Measurements from ENCODE around the gene RNF17.
A peak's percentile ranks its signal among the peaks of the same experiment; 100 is the strongest.
"Not testable (repeated sequence)": the region's sequence is repeated elsewhere in the genome, so short reads cannot be mapped to it uniquely, and the experiment has no call there.

RNF17 gene

DNA sequence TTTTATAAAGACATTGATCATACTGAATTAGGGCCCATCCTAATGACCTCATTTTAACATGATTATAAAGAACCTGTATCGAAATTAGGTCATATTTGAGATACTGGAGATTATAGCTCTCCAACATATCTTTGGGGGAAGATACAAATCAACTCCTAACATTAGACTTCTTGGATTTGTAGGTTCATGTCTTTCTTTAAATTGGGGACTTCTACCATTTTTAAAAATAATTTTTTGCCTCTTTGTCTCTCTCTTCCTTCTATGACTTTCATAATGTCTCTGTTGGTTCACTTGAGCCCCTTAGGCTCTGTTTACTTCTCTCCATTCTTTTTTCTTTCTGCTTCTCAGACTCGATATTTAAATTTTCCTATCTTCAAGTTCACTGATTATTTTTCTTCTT, 57.2 kb downstream of the RNF17 start:
- TF ChIP-seq, protein P1, sequence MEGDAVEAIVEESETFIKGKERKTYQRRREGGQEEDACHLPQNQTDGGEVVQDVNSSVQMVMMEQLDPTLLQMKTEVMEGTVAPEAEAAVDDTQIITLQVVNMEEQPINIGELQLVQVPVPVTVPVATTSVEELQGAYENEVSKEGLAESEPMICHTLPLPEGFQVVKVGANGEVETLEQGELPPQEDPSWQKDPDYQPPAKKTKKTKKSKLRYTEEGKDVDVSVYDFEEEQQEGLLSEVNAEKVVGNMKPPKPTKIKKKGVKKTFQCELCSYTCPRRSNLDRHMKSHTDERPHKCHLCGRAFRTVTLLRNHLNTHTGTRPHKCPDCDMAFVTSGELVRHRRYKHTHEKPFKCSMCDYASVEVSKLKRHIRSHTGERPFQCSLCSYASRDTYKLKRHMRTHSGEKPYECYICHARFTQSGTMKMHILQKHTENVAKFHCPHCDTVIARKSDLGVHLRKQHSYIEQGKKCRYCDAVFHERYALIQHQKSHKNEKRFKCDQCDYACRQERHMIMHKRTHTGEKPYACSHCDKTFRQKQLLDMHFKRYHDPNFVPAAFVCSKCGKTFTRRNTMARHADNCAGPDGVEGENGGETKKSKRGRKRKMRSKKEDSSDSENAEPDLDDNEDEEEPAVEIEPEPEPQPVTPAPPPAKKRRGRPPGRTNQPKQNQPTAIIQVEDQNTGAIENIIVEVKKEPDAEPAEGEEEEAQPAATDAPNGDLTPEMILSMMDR (conservative IDR thresholded peaks at IDR 0.05; ENCODE audit: low read depth) = no peak
- ChIA-PET CTCF (interaction anchor here (0.6 kb wide), 1 partner anchor 12 kb away, joined by 4 read pairs; no protein-coding TSS in a partner anchor), POLR2A (ENCODE audit: low non-redundant PET) (no interaction called here)
- no peak for DNase-seq (ENCODE audit: low spot score)
- H3K27ac ChIP-seq = no peak overlapping the region

DNA sequence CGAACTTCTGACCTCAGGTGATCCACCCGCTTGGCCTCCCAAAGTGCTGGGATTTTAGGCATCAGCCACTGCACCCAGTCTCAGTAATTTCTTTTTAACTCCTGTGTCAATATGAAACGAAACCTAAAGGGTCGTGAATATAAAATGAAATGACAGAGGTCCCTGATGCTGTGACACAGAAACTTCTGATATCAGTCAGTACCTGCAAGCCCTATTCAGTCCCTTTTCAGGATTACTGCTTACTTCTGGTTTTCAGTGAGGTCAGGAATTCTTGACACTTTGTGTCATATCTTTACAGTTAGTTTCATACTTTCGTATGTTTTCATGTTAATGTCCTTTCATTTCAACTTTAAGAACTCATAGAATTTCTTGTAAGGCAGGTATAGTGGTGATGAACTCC, 58.7 kb downstream of the RNF17 start:
- TF ChIP-seq, protein P1 (conservative IDR thresholded peaks at IDR 0.05; ENCODE audit: low read depth) = no peak
- DNase-seq (ENCODE audit: low spot score) = no peak
- POLR2A ChIA-PET (ENCODE audit: low non-redundant PET) = no interaction called here
- CTCF ChIA-PET = no interaction called here
- no peak overlapping the region for H3K27ac ChIP-seq

DNA sequence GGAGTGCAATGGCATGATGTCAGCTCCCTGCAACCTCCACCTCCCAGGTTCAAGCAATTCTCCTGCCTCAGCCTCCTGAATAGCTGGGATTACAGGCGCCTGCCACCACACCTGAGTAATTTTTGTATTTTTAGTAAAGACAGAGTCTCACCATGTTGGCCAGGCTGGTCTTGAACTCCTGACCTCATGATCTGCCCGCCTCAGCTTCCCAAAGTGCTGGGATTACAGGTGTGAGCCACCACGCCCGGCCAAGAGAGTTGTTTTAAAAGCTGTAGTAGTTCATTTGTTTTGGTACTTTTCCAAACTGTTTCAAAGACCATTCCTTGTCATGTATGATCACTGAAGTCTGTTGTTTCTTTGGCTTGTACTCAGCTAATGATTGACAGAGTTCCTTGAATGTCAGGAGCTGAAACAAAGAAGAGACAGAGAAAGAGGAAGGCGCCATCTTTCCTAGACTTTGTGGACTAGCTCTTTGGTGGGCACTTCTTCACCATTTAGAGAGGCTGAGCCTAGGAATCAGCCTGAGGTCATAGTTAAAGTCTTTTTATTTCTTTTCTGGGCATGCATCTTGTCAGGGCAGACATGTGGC, 59.2 kb downstream of the RNF17 start:
- CTCF ChIA-PET, H3K27ac ChIP-seq: not testable (repeated sequence)
- POLR2A ChIA-PET (ENCODE audit: low non-redundant PET) = interaction anchor here (0.6 kb wide), 1 partner anchor 20 kb away, joined by 3 read pairs; no protein-coding TSS in a partner anchor

DNA sequence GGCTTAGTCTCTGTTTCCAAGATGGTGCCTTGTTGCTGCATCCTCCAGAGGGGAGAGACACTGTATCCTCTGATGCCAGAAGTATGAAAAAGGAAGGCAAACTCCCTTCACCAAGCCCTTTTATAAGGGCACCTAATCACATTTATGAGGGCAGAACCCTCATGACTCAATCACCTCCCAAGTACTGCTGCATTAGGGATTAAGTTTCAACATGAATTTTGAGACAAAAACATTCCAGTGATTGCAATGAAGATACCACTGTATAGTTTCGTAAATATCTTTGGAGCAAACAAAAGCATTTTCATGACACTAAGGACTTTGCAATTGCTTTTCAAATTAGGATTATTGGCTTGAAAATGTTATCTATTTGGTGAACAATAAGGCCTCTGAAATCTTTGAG, 63.8 kb downstream of the RNF17 start:
- H3K27ac ChIP-seq = no peak overlapping the region
- ChIA-PET POLR2A (ENCODE audit: low non-redundant PET) (no interaction called here), CTCF (no interaction called here)
- TF ChIP-seq, protein P1 (conservative IDR thresholded peaks at IDR 0.05; ENCODE audit: low read depth) = no peak
- DNase-seq (ENCODE audit: low spot score) = no peak

More for the DNA sequence above, 59.2 kb downstream of the RNF17 start:
- not testable (repeated sequence) for DNase-seq (ENCODE audit: low spot score)

DNA sequence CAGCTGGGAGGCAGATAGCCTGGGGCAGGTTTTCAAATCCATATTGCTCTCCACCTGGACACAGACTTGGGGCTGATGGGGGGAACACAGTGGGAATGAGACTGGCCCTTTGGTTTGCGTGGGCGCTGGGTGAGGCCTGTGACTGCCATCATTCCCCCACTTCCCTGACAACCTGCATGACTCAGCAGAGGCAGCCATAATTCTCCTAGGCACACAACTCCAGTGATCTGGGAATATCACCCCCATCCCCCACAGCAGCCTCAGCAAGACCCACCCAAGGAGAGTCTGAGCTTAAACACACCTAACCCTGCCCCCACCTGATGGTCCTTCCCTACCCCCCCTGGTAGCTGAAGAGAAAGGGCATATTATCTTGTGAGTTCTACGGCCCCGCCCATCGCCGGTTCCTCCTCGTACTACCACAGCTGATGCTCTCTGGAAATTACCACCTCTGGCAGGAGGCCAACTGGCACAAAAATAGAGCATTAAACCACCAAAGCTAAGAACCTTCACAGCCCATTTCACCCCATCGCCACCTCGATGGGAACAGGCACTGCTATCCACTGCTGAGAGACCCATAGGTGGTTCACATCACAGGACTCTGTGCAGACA, 71.0 kb downstream of the RNF17 start:
- no peak for DNase-seq (ENCODE audit: low spot score)
- POLR2A ChIA-PET (ENCODE audit: low non-redundant PET) = no interaction called here
- no peak overlapping the region for H3K27ac ChIP-seq
- TF ChIP-seq, protein P1 (conservative IDR thresholded peaks at IDR 0.05; ENCODE audit: low read depth) = no peak
- CTCF ChIA-PET = no interaction called here

DNA sequence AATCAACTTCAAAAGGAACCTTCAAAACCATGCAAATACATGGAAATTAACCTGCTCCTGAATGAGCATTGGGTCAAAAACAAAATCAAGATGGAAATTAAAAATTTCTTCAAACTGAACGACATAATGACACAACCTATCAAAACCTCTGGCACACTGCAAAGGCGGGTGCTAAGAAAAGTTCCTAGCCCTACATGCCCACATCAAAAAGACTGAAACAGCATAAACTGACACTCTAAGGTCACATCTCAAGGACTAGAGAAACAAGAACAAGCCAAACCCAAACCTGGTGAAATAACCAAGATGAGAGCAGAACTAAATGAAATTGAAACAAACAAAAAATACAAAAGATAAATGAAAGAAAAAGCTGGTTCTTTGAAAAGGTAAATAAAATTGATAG, 73.6 kb downstream of the RNF17 start:
- H3K27ac ChIP-seq; POLR2A ChIA-PET (ENCODE audit: low non-redundant PET): not testable (repeated sequence)

DNA sequence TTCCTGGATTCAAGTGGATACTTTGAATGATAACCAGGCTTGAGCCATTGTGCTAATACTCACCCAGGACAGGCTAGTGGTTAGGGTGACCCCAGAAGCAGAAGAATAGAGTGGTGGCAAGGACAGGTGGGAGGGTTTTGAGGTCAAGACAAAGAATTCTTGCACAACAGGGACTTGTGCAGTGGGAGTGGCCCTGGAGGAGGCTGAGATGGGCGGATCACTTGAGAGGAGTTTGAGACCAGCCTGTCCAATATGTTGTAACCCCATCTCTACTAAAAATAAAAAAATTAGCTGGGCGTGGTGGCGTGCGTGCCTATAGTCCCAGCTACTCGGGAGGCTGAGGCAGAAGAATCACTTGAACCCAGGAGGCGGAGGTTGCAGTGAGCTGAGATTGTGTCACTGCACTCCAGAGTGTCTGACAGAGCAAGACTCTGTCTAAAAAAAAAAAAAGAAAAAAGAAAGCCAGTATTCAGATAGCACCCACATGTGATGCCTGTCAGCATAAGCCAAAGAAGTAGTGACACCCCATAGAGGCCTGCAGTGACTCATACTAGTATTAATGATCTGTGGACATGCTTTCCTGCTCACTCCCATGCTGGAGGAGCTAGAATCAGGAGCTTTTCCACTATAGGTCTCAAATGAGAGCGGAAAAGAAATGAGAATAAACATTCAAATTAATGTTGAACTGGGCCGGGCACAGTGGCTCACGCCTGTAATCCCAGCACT, 78.7 kb downstream of the RNF17 start:
- POLR2A ChIA-PET (ENCODE audit: low non-redundant PET) = interaction anchor here (0.7 kb wide), 1 partner anchor 19 kb away, joined by 3 read pairs; no protein-coding TSS in a partner anchor
- TF ChIP-seq, protein P1 (conservative IDR thresholded peaks at IDR 0.05; ENCODE audit: low read depth) = no peak
- CTCF ChIA-PET = interaction anchor here (0.6 kb wide), 1 partner anchor 62 kb away, joined by 3 read pairs; no protein-coding TSS in a partner anchor
- H3K27ac ChIP-seq = peak overlapping the region; percentile 26; the same call in 1 of the 2 replicates
- peak; percentile 27 for DNase-seq (ENCODE audit: low spot score)

More for the DNA sequence above, 73.6 kb downstream of the RNF17 start:
- CTCF ChIA-PET; DNase-seq (ENCODE audit: low spot score): not testable (repeated sequence)
